Neural cell (in vitro differentiated cells): ENCODE measurements around the gene PHTF2.

Experiments
- EZH2 ChIP-seq: fragments of 200-600, 300-800 bp; shearing (Covaris generic), sonication (generic); IDR thresholded peaks from 2 replicates; pipeline ENCODE4 v1.6.1; 2014; ENCODE audit warnings: antibody characterized with exemption, low read length, borderline replicate concordance, mild to moderate bottlenecking; ENCODE audit not compliant: insufficient read depth, poor library complexity, severe bottlenecking
- POLR2AphosphoS5 ChIP-seq: IDR thresholded peaks from 2 replicates; pipeline ENCODE4 v1.6.1; 2012
- SMC3 ChIP-seq: fragments of 450-650 bp; conservative IDR thresholded peaks from 2 replicates; pipeline ENCODE4 v1.6.1; 2014; ENCODE audit warnings: antibody characterized with exemption, mild to moderate bottlenecking, moderate library complexity; ENCODE audit not compliant: poor library complexity
- TF ChIP-seq, protein P1 (sequence below): fragments of 450-650 bp; IDR thresholded peaks from 2 replicates; pipeline ENCODE4 v1.5.1; 2014; ENCODE audit warnings: antibody characterized with exemption, mild to moderate bottlenecking, moderate library complexity; ENCODE audit not compliant: poor library complexity, severe bottlenecking

DNA sequence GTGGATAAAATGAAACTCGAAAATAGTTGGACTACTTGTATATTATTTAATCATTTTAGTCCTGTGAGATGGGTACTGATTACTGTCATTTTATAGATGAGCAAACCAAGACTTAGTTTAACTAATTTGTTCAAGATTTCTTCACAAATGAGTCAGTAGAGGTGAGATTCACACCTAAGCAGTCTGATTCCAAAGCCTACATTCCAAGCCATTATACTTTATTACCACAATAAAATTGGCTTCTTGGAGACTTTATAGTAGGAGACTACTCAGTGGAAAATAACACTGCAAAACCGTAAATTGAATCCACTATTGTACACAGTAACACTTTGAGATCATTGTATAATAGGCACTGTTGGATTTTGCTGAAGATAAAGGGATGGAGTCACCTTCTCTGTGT, 2.2 kb downstream of the PHTF2 start:
- TF ChIP-seq, protein P1, sequence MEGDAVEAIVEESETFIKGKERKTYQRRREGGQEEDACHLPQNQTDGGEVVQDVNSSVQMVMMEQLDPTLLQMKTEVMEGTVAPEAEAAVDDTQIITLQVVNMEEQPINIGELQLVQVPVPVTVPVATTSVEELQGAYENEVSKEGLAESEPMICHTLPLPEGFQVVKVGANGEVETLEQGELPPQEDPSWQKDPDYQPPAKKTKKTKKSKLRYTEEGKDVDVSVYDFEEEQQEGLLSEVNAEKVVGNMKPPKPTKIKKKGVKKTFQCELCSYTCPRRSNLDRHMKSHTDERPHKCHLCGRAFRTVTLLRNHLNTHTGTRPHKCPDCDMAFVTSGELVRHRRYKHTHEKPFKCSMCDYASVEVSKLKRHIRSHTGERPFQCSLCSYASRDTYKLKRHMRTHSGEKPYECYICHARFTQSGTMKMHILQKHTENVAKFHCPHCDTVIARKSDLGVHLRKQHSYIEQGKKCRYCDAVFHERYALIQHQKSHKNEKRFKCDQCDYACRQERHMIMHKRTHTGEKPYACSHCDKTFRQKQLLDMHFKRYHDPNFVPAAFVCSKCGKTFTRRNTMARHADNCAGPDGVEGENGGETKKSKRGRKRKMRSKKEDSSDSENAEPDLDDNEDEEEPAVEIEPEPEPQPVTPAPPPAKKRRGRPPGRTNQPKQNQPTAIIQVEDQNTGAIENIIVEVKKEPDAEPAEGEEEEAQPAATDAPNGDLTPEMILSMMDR = no peak
- TF ChIP-seq POLR2AphosphoS5 (no peak), SMC3 (no peak), EZH2 (no peak)
